Renal pelvis (tissue), 4 donors: Measurements from ENCODE around the gene HCN3. TPM values are rescaled to one million over a fixed set of nuclear protein-coding genes. Genes with fewer than 3 reads are reported as not detected.
"Not testable (repeated sequence)": the region's sequence is repeated elsewhere in the genome, so short reads cannot be mapped to it uniquely, and the experiment has no call there.

Experiments
- DNase-seq: peaks from one replicate; pipeline ENCODE4 v3.0.0-alpha.2; 2013
- polyA plus RNA-seq, 3 donors: library from polyadenylated mRNA; unstranded; fragments of 120-200 nt; gene quantifications; one replicate each; pipeline ENCODE4 v1.2.1, GENCODE V29; 2013; ENCODE audit not compliant: insufficient read length in 3 of 3

Gene HCN3
- polyA plus RNA-seq, 3 donors = 11.6 to 13.7 (median 12.2) TPM

- DNase-seq = not testable (repeated sequence)
These were observed 51.6 kb downstream of the HCN3 start for GRCh38 chr1:155328856-155329255.

GRCh38 chr1:155329980-155330598 lies 52.8 kb downstream of the HCN3 start:
- no peak for DNase-seq

DNA sequence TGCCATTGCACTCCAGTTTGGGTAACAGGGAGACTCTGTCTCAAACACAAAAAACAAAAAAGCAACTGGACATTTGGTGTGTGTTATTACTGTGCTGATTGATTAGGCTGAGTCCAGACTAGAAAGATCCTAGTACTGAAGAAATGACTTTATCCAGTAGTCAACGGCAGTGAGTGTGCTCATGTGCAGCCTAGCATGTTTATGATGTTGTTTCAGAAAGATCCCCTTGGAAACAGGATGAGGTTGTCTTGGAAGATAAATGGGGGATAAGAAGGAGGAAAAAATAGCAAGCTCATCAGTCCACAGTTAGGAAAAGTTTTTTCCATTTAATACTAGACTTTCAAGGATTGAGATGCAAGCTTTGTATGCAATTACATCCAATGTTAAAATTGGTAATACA lies 57.7 kb downstream of the HCN3 start:
- peak; percentile 51 for DNase-seq

Other genes starting within 250 kb of the HCN3 start
- gene DCST2, start 243.7 kb upstream of the HCN3 start, polyA plus RNA-seq = 1 to 10 TPM; 1.9 to 2.8 (median 2.2) TPM
- under 1 TPM; 0.38 to 0.61 (median 0.41) TPM for gene DCST1, start 243.6 kb upstream of the HCN3 start, polyA plus RNA-seq
- gene ADAM15, start 226.1 kb upstream of the HCN3 start, polyA plus RNA-seq = 10 to 100 TPM; 57.5 to 62.8 (median 58.0) TPM
- gene EFNA4, start 213.7 kb upstream of the HCN3 start, polyA plus RNA-seq = 10 to 100 TPM; 22.1 to 23.7 (median 23.0) TPM
- 1 to 10 TPM; 6.3 to 8.8 (median 8.4) TPM for gene EFNA3, start 198.6 kb upstream of the HCN3 start, polyA plus RNA-seq
- gene EFNA1, start 149.6 kb upstream of the HCN3 start, polyA plus RNA-seq = 10 to 100 TPM; 66.7 to 79.3 (median 73.3) TPM
- 10 to 100 TPM; 45.3 to 61.3 (median 51.2) TPM for gene SLC50A1, start 141.6 kb upstream of the HCN3 start, polyA plus RNA-seq
- gene DPM3, start 136.9 kb upstream of the HCN3 start, polyA plus RNA-seq = 10 to 100 TPM; 38.6 to 55.8 (median 50.3) TPM
- gene KRTCAP2, start 104.2 kb upstream of the HCN3 start, polyA plus RNA-seq = 100 to 1,000 TPM; 120 to 146 (median 127) TPM
- 1 to 10 TPM; 3.8 to 5.8 (median 5.8) TPM for gene TRIM46, start 103.6 kb upstream of the HCN3 start, polyA plus RNA-seq
- gene THBS3, start 69.6 kb upstream of the HCN3 start, polyA plus RNA-seq = 10 to 100 TPM; 32.3 to 50.0 (median 43.0) TPM
- 10 to 100 TPM; 43.4 to 50.1 (median 48.6) TPM for gene MTX1, start 68.8 kb upstream of the HCN3 start, polyA plus RNA-seq
- gene ENTREP3, start 22.0 kb upstream of the HCN3 start, polyA plus RNA-seq = 10 to 100 TPM; 26.6 to 33.0 (median 31.9) TPM
- 10 to 100 TPM; 66.7 to 68.5 (median 67.2) TPM for gene SCAMP3, start 15.1 kb upstream of the HCN3 start, polyA plus RNA-seq
- 10 to 100 TPM; 79.4 to 90.5 (median 89.7) TPM for gene CLK2, start 4.0 kb upstream of the HCN3 start, polyA plus RNA-seq
- 10 to 100 TPM in 1 of 3 donors, 1 to 10 TPM in 2; 8.6 to 11.8 (median 9.1) TPM for gene PKLR, start 24.0 kb downstream of the HCN3 start, polyA plus RNA-seq
- 100 to 1,000 TPM; 183 to 207 (median 202) TPM for gene FDPS, start 31.4 kb downstream of the HCN3 start, polyA plus RNA-seq
- gene RUSC1, start 43.4 kb downstream of the HCN3 start, polyA plus RNA-seq = 10 to 100 TPM; 35.9 to 41.7 (median 41.0) TPM